ENCODE data around the gene EPB41L4A. TPM values are rescaled to one million over a fixed set of nuclear protein-coding genes. Genes with fewer than 3 reads are reported as not detected.

EPB41L4A gene
- polyA plus RNA-seq, 1 donor (not counting 4 experiments of a cell fraction or from before 2014, with no cell fraction given), result 3.5 TPM

DNA sequence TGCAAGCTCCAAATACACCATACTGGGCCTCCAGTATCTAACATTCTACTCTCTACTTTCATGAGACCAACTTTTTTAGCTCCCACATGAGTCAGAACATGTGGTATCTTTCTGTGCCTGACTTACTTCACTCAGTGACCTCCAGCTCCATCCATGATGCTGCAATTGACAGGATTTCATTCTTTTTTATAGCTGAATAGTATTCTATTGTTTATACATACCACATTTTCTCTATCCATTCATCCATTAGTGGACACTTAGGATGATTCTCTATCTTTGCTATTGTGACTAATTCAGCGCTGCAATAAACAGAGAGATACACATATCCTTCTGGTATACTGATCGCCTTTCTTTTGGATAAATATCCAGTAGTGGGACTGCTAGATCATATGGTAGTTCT lies 68.5 kb downstream of the EPB41L4A start:
- H3K79me2 ChIP-seq (ENCODE audit: control insufficient read depth, insufficient read depth, low read length), result no peaks in the 10 kb centered on the region
- no peaks in the 10 kb centered on the region for H3K9me3 ChIP-seq (ENCODE audit: control insufficient read depth, low read depth, low read length)
- no peak overlapping the region for H3K4me2 ChIP-seq (ENCODE audit: control insufficient read depth, extremely low read depth, insufficient read depth, low read depth, low read length)
- no peaks in the 10 kb centered on the region for H3K9me1 ChIP-seq (ENCODE audit: control insufficient read depth, extremely low read depth, insufficient read depth, low read length)
- H3K36me3 ChIP-seq (ENCODE audit: control insufficient read depth in 2 of 2, extremely low read depth in 1 of 2, insufficient read depth in 2 of 2, low read length in 2 of 2), result no peaks in the 10 kb centered on the region
- no peak overlapping the region for H3K9ac ChIP-seq (ENCODE audit: control insufficient read depth, extremely low read depth, insufficient read depth, low read length)
- no peak overlapping the region for H3K27ac ChIP-seq (ENCODE audit: control insufficient read depth, insufficient read depth, low read length)
- no peak for FAIRE-seq
- H3K4me3 ChIP-seq (ENCODE audit: control insufficient read depth in 2 of 3, extremely low read depth in 1 of 3, insufficient read depth in 2 of 3, low read depth in 1 of 3, low read length in 3 of 3), result no peak overlapping the region
- no peaks in the 10 kb centered on the region for H3K27me3 ChIP-seq (ENCODE audit: control insufficient read depth, extremely low read depth, insufficient read depth, low read length)
- no peak overlapping the region for H2AFZ ChIP-seq (ENCODE audit: control insufficient read depth, low read length)
- TF ChIP-seq, protein P1, sequence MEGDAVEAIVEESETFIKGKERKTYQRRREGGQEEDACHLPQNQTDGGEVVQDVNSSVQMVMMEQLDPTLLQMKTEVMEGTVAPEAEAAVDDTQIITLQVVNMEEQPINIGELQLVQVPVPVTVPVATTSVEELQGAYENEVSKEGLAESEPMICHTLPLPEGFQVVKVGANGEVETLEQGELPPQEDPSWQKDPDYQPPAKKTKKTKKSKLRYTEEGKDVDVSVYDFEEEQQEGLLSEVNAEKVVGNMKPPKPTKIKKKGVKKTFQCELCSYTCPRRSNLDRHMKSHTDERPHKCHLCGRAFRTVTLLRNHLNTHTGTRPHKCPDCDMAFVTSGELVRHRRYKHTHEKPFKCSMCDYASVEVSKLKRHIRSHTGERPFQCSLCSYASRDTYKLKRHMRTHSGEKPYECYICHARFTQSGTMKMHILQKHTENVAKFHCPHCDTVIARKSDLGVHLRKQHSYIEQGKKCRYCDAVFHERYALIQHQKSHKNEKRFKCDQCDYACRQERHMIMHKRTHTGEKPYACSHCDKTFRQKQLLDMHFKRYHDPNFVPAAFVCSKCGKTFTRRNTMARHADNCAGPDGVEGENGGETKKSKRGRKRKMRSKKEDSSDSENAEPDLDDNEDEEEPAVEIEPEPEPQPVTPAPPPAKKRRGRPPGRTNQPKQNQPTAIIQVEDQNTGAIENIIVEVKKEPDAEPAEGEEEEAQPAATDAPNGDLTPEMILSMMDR (optimal IDR thresholded peaks at IDR 0.05 in 1 of 3, IDR thresholded peaks at IDR 0.05 in 1 of 3, conservative IDR thresholded peaks at IDR 0.05 in 1 of 3; ENCODE audit: extremely low read depth in 1 of 3, insufficient read depth in 2 of 3, low read length in 3 of 3), result no peak
- TF ChIP-seq EZH2 (IDR thresholded peaks at IDR 0.05; ENCODE audit: low read length), result no peak
- DNase-seq (ENCODE audit: low read depth, low spot score), result no peak
- no peaks in the 10 kb centered on the region for H3K4me1 ChIP-seq (ENCODE audit: control insufficient read depth, extremely low read depth, insufficient read depth, low read length)
- dilution Hi-C loops (cut with MboI; ENCODE audit: extremely low pct_ligation_motif_present, low sequenced_read_pairs), result no loop called here
- no peaks in the 10 kb centered on the region for H4K20me1 ChIP-seq (ENCODE audit: control insufficient read depth, extremely low read depth, insufficient read depth, low read length)

DNA sequence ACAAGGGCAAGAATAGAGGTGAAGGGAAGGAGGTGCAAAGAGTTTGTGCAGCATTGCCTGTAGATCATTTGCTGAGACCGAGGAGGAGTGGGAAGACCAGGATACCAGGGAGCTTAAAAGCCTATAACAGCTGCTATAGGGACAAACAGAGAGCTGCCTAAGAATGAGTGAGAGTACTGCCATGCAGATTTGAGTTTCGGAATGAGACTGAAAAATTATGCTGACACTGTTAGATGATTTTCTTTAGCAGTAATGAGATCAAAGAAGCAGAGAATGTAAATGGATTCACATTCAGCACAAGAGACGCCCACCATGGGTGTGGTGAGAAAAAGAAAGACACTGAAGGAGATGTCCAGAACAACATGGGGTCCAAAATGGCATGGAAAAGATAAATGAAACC lies 69.7 kb downstream of the EPB41L4A start:
- FAIRE-seq (no peak), DNase-seq (ENCODE audit: low read depth, low spot score) (no peak)
- no peaks in the 10 kb centered on the region for H3K27me3 ChIP-seq (ENCODE audit: control insufficient read depth, extremely low read depth, insufficient read depth, low read length)
- H3K36me3 ChIP-seq (ENCODE audit: control insufficient read depth in 2 of 2, extremely low read depth in 1 of 2, insufficient read depth in 2 of 2, low read length in 2 of 2), result no peaks in the 10 kb centered on the region
- H3K4me1 ChIP-seq (ENCODE audit: control insufficient read depth, extremely low read depth, insufficient read depth, low read length), result no peaks in the 10 kb centered on the region
- no peak overlapping the region for H2AFZ ChIP-seq (ENCODE audit: control insufficient read depth, low read length)
- no peak overlapping the region for H3K9ac ChIP-seq (ENCODE audit: control insufficient read depth, extremely low read depth, insufficient read depth, low read length)
- no peak overlapping the region for H3K27ac ChIP-seq (ENCODE audit: control insufficient read depth, insufficient read depth, low read length)
- H3K4me3 ChIP-seq (ENCODE audit: control insufficient read depth in 2 of 3, extremely low read depth in 1 of 3, insufficient read depth in 2 of 3, low read depth in 1 of 3, low read length in 3 of 3), result no peak overlapping the region
- dilution Hi-C loops (cut with MboI; ENCODE audit: extremely low pct_ligation_motif_present, low sequenced_read_pairs), result no loop called here
- no peaks in the 10 kb centered on the region for H4K20me1 ChIP-seq (ENCODE audit: control insufficient read depth, extremely low read depth, insufficient read depth, low read length)
- no peaks in the 10 kb centered on the region for H3K9me3 ChIP-seq (ENCODE audit: control insufficient read depth, low read depth, low read length)
- H3K4me2 ChIP-seq (ENCODE audit: control insufficient read depth, extremely low read depth, insufficient read depth, low read depth, low read length), result no peak overlapping the region
- TF ChIP-seq, protein P1 (optimal IDR thresholded peaks at IDR 0.05 in 1 of 3, IDR thresholded peaks at IDR 0.05 in 1 of 3, conservative IDR thresholded peaks at IDR 0.05 in 1 of 3; ENCODE audit: extremely low read depth in 1 of 3, insufficient read depth in 2 of 3, low read length in 3 of 3), result no peak
- TF ChIP-seq EZH2 (IDR thresholded peaks at IDR 0.05; ENCODE audit: low read length), result no peak
- no peaks in the 10 kb centered on the region for H3K9me1 ChIP-seq (ENCODE audit: control insufficient read depth, extremely low read depth, insufficient read depth, low read length)
- H3K79me2 ChIP-seq (ENCODE audit: control insufficient read depth, insufficient read depth, low read length), result no peaks in the 10 kb centered on the region

Measured in keratinocyte (primary cell).